ENCODE results near the gene GRID1. TPM values are rescaled to one million over a fixed set of nuclear protein-coding genes. Genes with fewer than 3 reads are reported as not detected.

The GRID1 gene
- total RNA-seq, 1 experiment from 2014 or later = not detected

GRCh38 chr10:86263907-86264306 is 102.7 kb downstream of the GRID1 start:
- DNase-seq (no peak), ATAC-seq (no peak)
- Histone ChIP-seq H3F3A (ENCODE audit: low read length, unreplicated experiment) (no peaks in the 10 kb centered on the region), H3K27ac (ENCODE audit: low read length) (no peak overlapping the region), H3K36me3 (ENCODE audit: low read depth, low read length) (no peaks in the 10 kb centered on the region), H3K9me3 (ENCODE audit: low read length) (no peaks in the 10 kb centered on the region), H3K4me2 (ENCODE audit: low read length) (no peak overlapping the region), H3K79me2 (ENCODE audit: low read length) (no peaks in the 10 kb centered on the region), H3K4me3 (ENCODE audit: low read length) (no peak overlapping the region), H3K27me3 (ENCODE audit: low read length) (no peaks in the 10 kb centered on the region), H3K4me1 (ENCODE audit: insufficient read depth, low read length) (no peaks in the 10 kb centered on the region), H3K9me2 (replicated peaks; ENCODE audit: low read length) (no peaks in the 10 kb centered on the region), H3K9ac (ENCODE audit: low read length) (no peak overlapping the region), H2AFZ (ENCODE audit: low read length) (no peak overlapping the region), H4K20me1 (ENCODE audit: low read length) (no peaks in the 10 kb centered on the region)
- CTCF ChIA-PET = no interaction called here
- no TSS peak for BruUV-seq (replicated peaks)
- POLR2A ChIA-PET (ENCODE audit: unreplicated experiment) = no interaction called here
- TF ChIP-seq EZH2phosphoT487 (IDR thresholded peaks at IDR 0.05; ENCODE audit: borderline replicate concordance, low read length) = no peak
- TF ChIP-seq EZH2 (IDR thresholded peaks at IDR 0.05; ENCODE audit: low read length, unreplicated experiment) = no peak
- TF ChIP-seq CTCF (conservative IDR thresholded peaks at IDR 0.05; ENCODE audit: low read depth, low read length) = no peak
- intact Hi-C loops (cut with micrococcal nuclease) = no loop called here

- no peak overlapping the region for H3K4me3 ChIP-seq (ENCODE audit: low read length)
- no peak overlapping the region for H3K27ac ChIP-seq (ENCODE audit: low read length)
- no TSS peak for BruUV-seq (replicated peaks)
- H3K27me3 ChIP-seq (ENCODE audit: low read length) = no peaks in the 10 kb centered on the region
- no peak overlapping the region for H3K4me2 ChIP-seq (ENCODE audit: low read length)
- no peaks in the 10 kb centered on the region for H3K4me1 ChIP-seq (ENCODE audit: insufficient read depth, low read length)
- no peak overlapping the region for H2AFZ ChIP-seq (ENCODE audit: low read length)
- DNase-seq (no peak), ATAC-seq (no peak)
- no peak for TF ChIP-seq EZH2phosphoT487 (IDR thresholded peaks at IDR 0.05; ENCODE audit: borderline replicate concordance, low read length)
- TF ChIP-seq CTCF (conservative IDR thresholded peaks at IDR 0.05; ENCODE audit: low read depth, low read length) = no peak
- no peak for TF ChIP-seq EZH2 (IDR thresholded peaks at IDR 0.05; ENCODE audit: low read length, unreplicated experiment)
- H3K79me2 ChIP-seq (ENCODE audit: low read length) = no peaks in the 10 kb centered on the region
- ChIA-PET POLR2A (ENCODE audit: unreplicated experiment) (no interaction called here), CTCF (no interaction called here)
- H3K36me3 ChIP-seq (ENCODE audit: low read depth, low read length) = no peaks in the 10 kb centered on the region
- H3F3A ChIP-seq (ENCODE audit: low read length, unreplicated experiment) = no peaks in the 10 kb centered on the region
- H3K9ac ChIP-seq (ENCODE audit: low read length) = no peak overlapping the region
- H3K9me2 ChIP-seq (replicated peaks; ENCODE audit: low read length) = no peaks in the 10 kb centered on the region
- no peaks in the 10 kb centered on the region for H3K9me3 ChIP-seq (ENCODE audit: low read length)
- intact Hi-C loops (cut with micrococcal nuclease) = no loop called here
- H4K20me1 ChIP-seq (ENCODE audit: low read length) = no peaks in the 10 kb centered on the region
Measured at GRCh38 chr10:86263209-86263608, 103.4 kb downstream of the GRID1 start.

GRCh38 chr10:86262688-86263181 is 103.9 kb downstream of the GRID1 start:
- no peaks in the 10 kb centered on the region for H3K27me3 ChIP-seq (ENCODE audit: low read length)
- H3K79me2 ChIP-seq (ENCODE audit: low read length) = no peaks in the 10 kb centered on the region
- ATAC-seq (no peak), DNase-seq (no peak)
- no peak overlapping the region for H3K9ac ChIP-seq (ENCODE audit: low read length)
- TF ChIP-seq EZH2 (IDR thresholded peaks at IDR 0.05; ENCODE audit: low read length, unreplicated experiment) (no peak), CTCF (conservative IDR thresholded peaks at IDR 0.05; ENCODE audit: low read depth, low read length) (no peak), EZH2phosphoT487 (IDR thresholded peaks at IDR 0.05; ENCODE audit: borderline replicate concordance, low read length) (no peak)
- ChIA-PET POLR2A (ENCODE audit: unreplicated experiment) (no interaction called here), CTCF (no interaction called here)
- H3K9me2 ChIP-seq (replicated peaks; ENCODE audit: low read length) = no peaks in the 10 kb centered on the region
- H3F3A ChIP-seq (ENCODE audit: low read length, unreplicated experiment) = no peaks in the 10 kb centered on the region
- no peak overlapping the region for H2AFZ ChIP-seq (ENCODE audit: low read length)
- no peak overlapping the region for H3K4me2 ChIP-seq (ENCODE audit: low read length)
- no peaks in the 10 kb centered on the region for H3K4me1 ChIP-seq (ENCODE audit: insufficient read depth, low read length)
- intact Hi-C loops (cut with micrococcal nuclease) = no loop called here
- no peaks in the 10 kb centered on the region for H3K9me3 ChIP-seq (ENCODE audit: low read length)
- no peaks in the 10 kb centered on the region for H3K36me3 ChIP-seq (ENCODE audit: low read depth, low read length)
- H4K20me1 ChIP-seq (ENCODE audit: low read length) = no peaks in the 10 kb centered on the region
- no peak overlapping the region for H3K4me3 ChIP-seq (ENCODE audit: low read length)
- BruUV-seq (replicated peaks) = no TSS peak
- no peak overlapping the region for H3K27ac ChIP-seq (ENCODE audit: low read length)

All from PC-3 (cell line).